Natural killer cell treated with Interleukin-12 subunit alpha and Interleukin-12 subunit beta and Interleukin-15 and Interleukin-18, amount 100 ng/mL, for 72 hours (primary cell): ENCODE data around the gene WASL. TPM values are rescaled to one million over a fixed set of nuclear protein-coding genes. Genes with fewer than 3 reads are reported as not detected.
"Not testable (repeated sequence)": the region's sequence is repeated elsewhere in the genome, so short reads cannot be mapped to it uniquely, and the experiment has no call there.

ENCODE experiments used
- ATAC-seq, 2 donors: fragments of 150-1000 bp; cut with Tn5 transposase in 1 of 2; sonication (Bioruptor Pico), chemical (Tn5 transposase) in 1 of 2; 2 replicates each; pipeline ENCODE4 v1.10.0; 2021
- DNase-seq: peaks from one replicate; pipeline ENCODE4 v3.0.0; 2022; ENCODE audit warnings: low spot score
- H3K27ac Mint-ChIP-seq, 2 donors: 1 replicate in 1 of 2; 2 replicates in 1 of 2; pipeline ENCODE4 v1.8.0; 2022; ENCODE audit warnings: mixed read lengths in 2 of 2, mild to moderate bottlenecking in 1 of 2, moderate library complexity in 1 of 2
- H3K27me3 Mint-ChIP-seq, 2 donors: 1 replicate in 1 of 2; 2 replicates in 1 of 2; pipeline ENCODE4 v1.8.0; 2022; ENCODE audit warnings: mixed read lengths in 2 of 2
- H3K36me3 Mint-ChIP-seq: one replicate; pipeline ENCODE4 v1.8.0; 2022; ENCODE audit warnings: mixed read lengths
- H3K4me1 Mint-ChIP-seq, 2 donors: 1 replicate in 1 of 2; 2 replicates in 1 of 2; pipeline ENCODE4 v1.8.0; 2022; ENCODE audit warnings: low read depth in 2 of 2, mixed read lengths in 2 of 2, mild to moderate bottlenecking in 1 of 2
- H3K4me3 Mint-ChIP-seq: one replicate; pipeline ENCODE4 v1.8.0; 2022; ENCODE audit warnings: mixed read lengths
- H3K9me3 Mint-ChIP-seq: 2 replicates; pipeline ENCODE4 v1.8.0; 2022; ENCODE audit warnings: mixed read lengths
- total RNA-seq, 2 donors: library from RNA; stranded (reverse); gene quantifications; one replicate each; pipeline ENCODE4 v1.2.3, GENCODE V29; 2022

Gene WASL
- total RNA-seq, 2 donors from 2014 or later: 6.3 to 10.6 TPM

DNA sequence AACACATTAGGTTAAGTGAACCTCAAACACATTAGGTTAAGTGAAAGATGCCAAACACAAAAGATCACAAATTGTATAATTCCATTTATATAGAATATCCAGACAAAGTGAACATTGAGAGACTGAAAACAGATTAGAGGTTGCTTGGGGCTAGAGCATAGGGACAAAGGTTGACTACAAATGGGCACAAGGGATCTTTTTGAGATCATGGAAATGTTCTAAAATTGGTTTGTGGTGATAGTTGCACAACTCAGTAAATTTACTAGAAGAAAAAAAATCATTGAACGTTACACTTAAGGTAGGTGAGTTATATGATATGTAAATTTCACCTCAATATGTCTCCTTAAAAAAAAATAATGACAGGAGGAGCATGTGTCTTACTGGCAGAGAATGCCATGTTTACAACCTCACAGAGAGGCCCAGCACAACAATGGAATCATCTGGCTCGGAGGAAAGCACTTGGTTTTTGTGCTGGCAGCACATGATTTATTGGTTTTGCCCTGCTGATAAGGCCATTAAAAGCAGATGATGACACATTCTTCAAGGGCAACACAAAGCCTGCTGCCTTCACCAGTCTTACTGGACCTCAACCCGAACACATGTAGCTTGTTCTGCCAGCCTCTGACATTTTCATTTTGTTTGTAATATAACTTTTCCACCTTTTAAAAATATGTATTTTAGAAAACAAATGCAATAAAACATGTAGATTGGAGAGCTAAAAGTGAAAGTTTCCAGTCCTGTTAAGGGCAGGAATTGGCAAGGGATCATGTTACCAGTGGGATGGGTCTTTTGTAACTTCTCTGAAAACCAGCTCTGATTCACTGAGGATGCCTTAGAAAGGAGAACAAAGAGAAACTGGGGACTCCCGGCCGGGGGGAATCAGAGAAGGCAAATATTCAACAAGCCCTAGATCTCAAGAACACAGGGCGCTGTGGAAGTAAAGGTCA, 105.0 kb downstream of the WASL start:
- H3K4me1 Mint-ChIP-seq: no peaks in the 10 kb centered on the region
- no peak for ATAC-seq
- DNase-seq: no peak

DNA sequence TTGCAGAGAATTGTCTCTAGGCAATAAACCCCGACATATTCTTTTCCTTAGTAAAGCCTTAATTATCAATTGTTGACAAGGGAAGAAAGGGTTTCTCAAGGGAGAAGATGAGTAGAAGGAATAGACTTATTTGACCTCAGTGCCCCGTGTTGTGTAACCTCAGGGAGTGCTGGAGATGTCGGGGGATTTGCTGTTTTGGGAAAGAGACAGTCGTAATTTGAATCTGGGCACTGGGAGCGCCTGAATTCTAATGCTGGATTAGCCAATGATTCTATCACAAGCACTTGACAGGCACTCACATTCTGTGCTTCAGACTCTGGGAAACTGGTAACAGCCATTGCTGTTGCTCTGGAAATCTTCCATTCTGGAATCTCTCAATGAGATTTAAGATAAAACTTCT, 106.9 kb downstream of the WASL start:
- Mint-ChIP-seq H3K36me3 (no peaks in the 10 kb centered on the region), H3K4me1 (no peaks in the 10 kb centered on the region), H3K27me3 (peaks cover 30 to 56% of the 10 kb centered on the region in 2 donors), H3K27ac (no peak overlapping the region), H3K4me3 (no peak overlapping the region), H3K9me3 (no peaks in the 10 kb centered on the region)
- ATAC-seq: no peak
- DNase-seq: no peak

More for the DNA sequence above, 105.0 kb downstream of the WASL start:
- Mint-ChIP-seq H3K27me3 (peaks cover 28 to 44% of the 10 kb centered on the region in 2 donors), H3K9me3 (no peaks in the 10 kb centered on the region), H3K36me3 (no peaks in the 10 kb centered on the region), H3K4me3 (no peak overlapping the region), H3K27ac (no peak overlapping the region)

GRCh38 chr7:123640583-123640982, 108.2 kb downstream of the WASL start:
- peaks cover 27 to 56% of the 10 kb centered on the region in 2 donors for H3K27me3 Mint-ChIP-seq
- no peaks in the 10 kb centered on the region for H3K9me3 Mint-ChIP-seq
- H3K36me3 Mint-ChIP-seq: no peaks in the 10 kb centered on the region
- no peaks in the 10 kb centered on the region for H3K4me1 Mint-ChIP-seq
- H3K27ac Mint-ChIP-seq: no peak overlapping the region
- H3K4me3 Mint-ChIP-seq: no peak overlapping the region
- no peak for DNase-seq
- no peak for ATAC-seq

- Mint-ChIP-seq H3K27ac (no peak overlapping the region), H3K4me3 (no peak overlapping the region), H3K27me3 (peaks cover 27 to 49% of the 10 kb centered on the region in 2 donors), H3K36me3 (no peaks in the 10 kb centered on the region), H3K4me1 (no peaks in the 10 kb centered on the region), H3K9me3 (no peaks in the 10 kb centered on the region)
- no peak for DNase-seq
- no peak for ATAC-seq
These were observed 109.2 kb downstream of the WASL start for GRCh38 chr7:123639631-123640030.

DNA sequence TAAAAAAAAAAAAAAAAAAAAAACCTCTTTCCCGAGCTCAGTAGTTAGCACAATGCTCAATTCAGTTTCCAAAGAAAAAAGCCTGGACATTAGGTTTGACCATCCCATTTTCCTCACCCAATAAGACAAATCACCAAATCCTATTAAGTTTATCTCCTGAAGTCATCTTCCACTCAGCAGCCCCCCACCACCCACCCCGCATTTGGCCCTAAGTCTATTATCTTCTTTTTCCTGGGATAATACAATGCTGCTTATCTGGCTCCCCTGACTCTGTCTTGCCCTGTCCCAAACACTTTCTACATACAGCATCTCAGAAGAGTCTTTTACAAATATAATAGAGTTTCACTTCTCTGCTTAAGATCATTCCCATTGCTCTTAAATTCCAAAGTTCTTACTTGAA, 110.9 kb downstream of the WASL start:
- DNase-seq (no peak), ATAC-seq (no peak)
- H3K27me3 Mint-ChIP-seq: peaks cover 21 to 33% of the 10 kb centered on the region in 2 donors
- no peak overlapping the region for H3K4me3 Mint-ChIP-seq
- no peak overlapping the region for H3K27ac Mint-ChIP-seq
- H3K4me1 Mint-ChIP-seq: no peaks in the 10 kb centered on the region
- no peaks in the 10 kb centered on the region for H3K9me3 Mint-ChIP-seq
- H3K36me3 Mint-ChIP-seq: no peaks in the 10 kb centered on the region

DNA sequence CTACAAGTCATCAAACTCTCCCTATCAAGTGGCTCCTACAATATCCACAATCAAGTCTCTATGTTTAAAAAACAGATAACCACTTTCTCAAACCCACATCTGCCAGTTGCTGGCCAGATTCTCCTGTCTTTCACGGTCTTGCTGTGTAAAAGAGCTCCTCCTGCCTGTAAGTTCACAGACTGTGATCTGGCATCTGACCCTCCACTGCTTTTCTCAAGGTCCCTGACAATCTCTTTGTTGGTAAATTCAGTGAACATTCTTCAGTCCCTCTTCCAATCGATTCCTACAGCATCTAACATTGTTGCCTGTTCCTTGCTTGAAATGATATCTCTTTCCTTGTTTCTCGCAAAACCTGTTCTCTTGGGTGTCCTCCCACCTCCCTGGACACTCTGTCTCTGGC, 111.6 kb downstream of the WASL start:
- Mint-ChIP-seq H3K36me3 (no peaks in the 10 kb centered on the region), H3K4me3 (no peak overlapping the region), H3K4me1 (no peaks in the 10 kb centered on the region), H3K9me3 (no peaks in the 10 kb centered on the region), H3K27me3 (peaks cover 21 to 33% of the 10 kb centered on the region in 2 donors), H3K27ac (no peak overlapping the region)
- no peak for DNase-seq
- ATAC-seq: no peak

DNA sequence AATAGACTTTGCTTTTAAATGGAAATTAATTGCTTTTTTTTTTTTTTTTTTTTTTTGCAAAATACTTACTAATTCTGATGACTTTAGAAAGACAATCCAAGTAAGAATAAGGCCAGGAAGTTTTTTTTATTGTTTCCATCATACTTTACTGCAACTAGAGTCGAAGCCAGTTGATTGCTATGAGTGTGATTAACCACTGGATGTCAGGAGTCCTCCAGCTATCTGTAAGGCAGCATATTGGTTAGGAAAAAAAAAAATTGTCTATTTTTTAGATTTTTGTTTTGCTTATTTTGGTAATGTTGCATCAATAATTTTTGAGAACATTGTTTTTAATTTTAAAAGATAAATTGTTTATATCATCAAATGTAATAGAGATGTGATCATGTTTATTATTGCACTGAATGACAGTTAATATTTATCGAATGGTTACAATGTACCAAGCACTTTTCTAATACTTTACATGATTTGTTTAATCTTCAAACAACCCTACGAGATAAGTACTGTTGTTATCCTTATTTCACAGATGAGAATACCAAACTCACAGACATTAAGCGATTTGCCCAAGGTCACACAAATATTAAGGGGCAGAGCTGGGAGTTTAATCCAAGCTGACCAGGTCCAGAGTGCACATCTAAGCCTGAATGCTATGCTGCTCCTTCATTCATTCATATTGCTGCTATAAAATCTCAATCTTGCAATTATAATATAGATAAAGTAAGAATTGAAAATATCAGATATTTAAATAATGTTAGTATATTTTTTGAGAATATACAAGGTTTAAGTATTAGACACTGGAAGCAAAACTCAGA, 113.0 kb downstream of the WASL start:
- Mint-ChIP-seq H3K27me3 (peaks cover 14 to 35% of the 10 kb centered on the region in 2 donors), H3K36me3 (no peaks in the 10 kb centered on the region), H3K4me3 (no peak overlapping the region), H3K4me1 (no peaks in the 10 kb centered on the region), H3K27ac (no peak overlapping the region), H3K9me3 (no peaks in the 10 kb centered on the region)
- DNase-seq (no peak), ATAC-seq (no peak)

- not testable (repeated sequence) for H3K9me3 Mint-ChIP-seq, DNase-seq, H3K4me1 Mint-ChIP-seq, H3K36me3 Mint-ChIP-seq, H3K27ac Mint-ChIP-seq, ATAC-seq, H3K4me3 Mint-ChIP-seq
- H3K27me3 Mint-ChIP-seq: peaks cover 15 to 36% of the 10 kb centered on the region in 2 donors
These were observed 114.7 kb downstream of the WASL start for GRCh38 chr7:123634011-123634573.

- no peak overlapping the region for H3K4me3 Mint-ChIP-seq
- DNase-seq (no peak), ATAC-seq (no peak)
- H3K36me3 Mint-ChIP-seq: no peaks in the 10 kb centered on the region
- no peaks in the 10 kb centered on the region for H3K9me3 Mint-ChIP-seq
- no peak overlapping the region for H3K27ac Mint-ChIP-seq
- H3K4me1 Mint-ChIP-seq: no peaks in the 10 kb centered on the region
- peaks cover 15 to 36% of the 10 kb centered on the region in 2 donors for H3K27me3 Mint-ChIP-seq
These were observed 115.2 kb downstream of the WASL start for GRCh38 chr7:123633553-123633952.

DNA sequence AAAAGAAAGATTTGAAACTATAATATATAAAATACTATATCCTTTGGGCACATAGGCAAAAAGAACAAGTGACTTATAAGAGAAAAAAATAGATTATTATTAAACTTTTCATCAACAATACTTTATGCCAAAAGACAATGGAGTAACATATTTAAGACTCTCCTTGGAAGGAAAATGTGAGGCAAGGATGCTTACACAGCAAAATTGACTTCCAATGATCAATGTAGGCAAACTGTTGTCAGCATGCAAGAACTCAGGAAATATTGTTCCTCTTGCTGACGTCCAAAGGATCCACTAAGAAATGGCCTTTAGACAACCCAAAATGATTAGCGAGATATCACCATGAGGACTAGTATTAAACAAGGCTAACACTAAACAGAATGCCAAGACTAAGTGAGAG, 116.0 kb downstream of the WASL start:
- H3K9me3 Mint-ChIP-seq: no peaks in the 10 kb centered on the region
- H3K27ac Mint-ChIP-seq: no peak overlapping the region
- DNase-seq (no peak), ATAC-seq (no peak)
- no peaks in the 10 kb centered on the region for H3K36me3 Mint-ChIP-seq
- peaks cover 12 to 28% of the 10 kb centered on the region in 2 donors for H3K27me3 Mint-ChIP-seq
- no peak overlapping the region for H3K4me3 Mint-ChIP-seq
- no peaks in the 10 kb centered on the region for H3K4me1 Mint-ChIP-seq

Other genes starting within 250 kb of the WASL start
- gene IQUB, start 214.4 kb downstream of the WASL start, total RNA-seq: under 1 TPM in 1 of 2 donors, not detected in 1; 0.10 TPM
- 10 to 100 TPM; 35.9 to 52.3 TPM for gene NDUFA5, start 191.2 kb downstream of the WASL start, total RNA-seq
- gene ASB15, start 147.2 kb downstream of the WASL start, total RNA-seq: not detected
- gene LMOD2, start 93.1 kb downstream of the WASL start, total RNA-seq: not detected
- not detected for gene HYAL4, start 96.2 kb upstream of the WASL start, total RNA-seq
- gene SPAM1, start 176.2 kb upstream of the WASL start, total RNA-seq: not detected